ENCODE measurements around the gene SMIM32.

GRCh38 chr5:136202469-136203205 lies 9.7 kb upstream of the SMIM32 start:
- no peak for TF ChIP-seq CTCF (IDR thresholded peaks at IDR 0.05)
- no peak for TF ChIP-seq EP300 (IDR thresholded peaks at IDR 0.05)
- TF ChIP-seq POLR2A (IDR thresholded peaks at IDR 0.05; ENCODE audit: low read depth) = no peak
- no peak for TF ChIP-seq POLR2AphosphoS5 (IDR thresholded peaks at IDR 0.05)
